Kasumi-1 (cell line): ENCODE data around the gene C16orf82.
"Not testable (repeated sequence)": the region's sequence is repeated elsewhere in the genome, so short reads cannot be mapped to it uniquely, and the experiment has no call there.

Experiments used
- DNase-seq, 2 experiments: peaks; one replicate each; lab custom pipeline; 2025; lab: John Stamatoyannopoulos, UW

C16orf82 gene

GRCh38 chr16:27066668-27067537 is at the start of gene C16orf82:
TSS of gene C16orf82 (plus strand) at chr16:27066927.
- no peak for DNase-seq

GRCh38 chr16:27020031-27020430 is 46.7 kb upstream of the C16orf82 start:
- no peak for DNase-seq

DNA sequence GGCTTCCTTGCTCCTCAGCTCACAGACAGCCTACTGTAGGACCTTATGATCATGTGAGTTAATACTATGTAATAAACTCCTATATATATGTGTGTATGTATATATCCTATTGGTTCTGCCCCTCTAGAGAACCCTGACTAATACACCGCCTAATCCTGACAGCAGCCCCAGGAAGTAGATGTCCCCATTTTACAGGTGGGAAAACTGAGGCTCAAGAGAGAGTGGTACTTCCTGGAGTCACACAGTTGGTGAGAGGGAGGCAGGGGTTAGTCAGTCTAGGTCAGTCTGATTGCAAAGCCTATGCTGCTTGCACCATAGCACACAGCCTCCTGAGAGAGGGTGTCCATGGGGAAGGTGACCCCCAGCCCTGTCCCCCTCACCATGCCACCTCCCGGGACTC is 42.7 kb upstream of the C16orf82 start:
- DNase-seq, result no peak

DNA sequence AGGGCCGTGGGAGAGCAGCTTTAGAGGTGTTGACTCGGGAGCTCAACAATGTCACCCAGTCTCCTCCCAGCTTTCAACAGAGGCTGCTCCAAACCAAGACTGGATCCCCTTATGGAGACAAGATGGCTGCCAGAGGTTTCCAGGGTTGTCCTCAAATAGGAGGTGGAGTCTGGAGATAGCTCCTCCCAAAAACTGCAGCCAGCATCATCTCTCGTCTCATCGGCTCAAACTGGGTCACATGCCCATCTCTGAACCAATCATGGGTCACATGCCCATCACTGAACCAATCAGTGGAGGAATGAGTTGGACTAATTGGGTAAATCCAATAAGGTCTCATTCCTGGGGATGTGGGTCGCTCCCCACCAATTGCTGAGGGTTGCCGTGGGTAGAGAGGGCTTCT is 41.1 kb upstream of the C16orf82 start:
- DNase-seq, result no peak

DNA sequence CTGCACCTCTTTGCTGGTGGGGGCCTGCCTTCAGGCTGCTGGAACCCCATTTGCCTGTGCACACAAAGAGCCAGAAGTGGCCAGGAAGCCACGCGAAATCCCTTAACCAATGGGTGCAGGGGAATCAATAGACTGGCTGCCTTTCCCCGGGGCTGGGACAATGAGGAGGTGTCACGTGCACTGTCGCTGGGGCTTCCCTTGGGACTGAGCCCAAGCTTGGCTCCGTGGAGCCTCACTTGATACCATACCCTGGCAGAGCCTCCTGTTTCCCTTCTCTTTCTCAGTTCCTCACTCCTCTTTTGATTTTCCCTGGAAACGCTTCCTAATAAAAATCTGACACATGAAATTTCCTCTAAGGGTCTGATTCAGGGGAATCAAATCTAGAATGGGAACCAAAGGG is 38.8 kb upstream of the C16orf82 start:
- no peak for DNase-seq

DNA sequence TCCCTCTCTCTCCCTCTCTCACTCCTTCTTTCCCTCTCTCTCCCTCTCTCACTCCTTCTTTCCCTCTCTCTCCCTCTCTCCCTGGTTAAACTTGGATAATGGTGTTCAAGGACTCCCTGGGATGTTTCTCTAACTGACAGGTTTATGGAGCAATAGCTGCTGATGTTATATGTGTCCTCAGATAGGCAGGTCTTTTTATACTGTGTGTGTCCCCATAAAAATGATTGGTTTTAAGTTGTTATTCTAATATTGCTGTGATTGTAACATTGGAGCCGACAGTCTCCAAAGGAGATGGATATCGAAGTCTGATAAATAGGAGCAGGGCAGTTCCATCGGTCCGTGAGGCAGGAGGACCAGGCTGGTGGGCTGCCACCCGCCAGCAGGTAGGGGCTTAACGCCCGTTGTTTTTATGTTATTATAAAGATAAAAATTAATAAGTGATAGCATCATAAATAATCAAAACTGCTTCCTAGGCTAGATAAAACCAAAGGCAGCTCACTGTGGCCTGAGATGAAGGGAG is 38.1 kb upstream of the C16orf82 start:
- DNase-seq, result no peak

DNA sequence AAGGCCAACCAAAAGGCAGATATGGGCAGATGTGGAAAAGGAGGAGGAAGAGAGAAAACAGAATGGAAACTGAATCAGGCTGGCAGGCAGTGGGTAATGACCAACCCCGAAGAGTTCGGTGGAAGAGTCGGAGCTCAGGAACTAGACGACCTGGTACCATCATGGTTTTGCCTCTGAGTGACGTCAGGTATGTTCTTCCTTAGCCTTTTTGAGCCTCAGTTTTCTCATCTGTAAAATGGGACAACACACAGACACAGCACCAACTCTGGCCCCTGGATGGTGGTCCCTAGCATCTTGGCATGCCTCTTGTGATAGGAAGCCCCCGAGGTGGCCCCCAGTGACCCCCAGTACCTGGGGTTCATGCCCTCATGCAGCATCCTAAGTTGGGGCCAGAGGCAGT is 37.2 kb upstream of the C16orf82 start:
- DNase-seq, result no peak

- no peak for DNase-seq
Measured at GRCh38 chr16:27033281-27033979, 33.3 kb upstream of the C16orf82 start.

DNA sequence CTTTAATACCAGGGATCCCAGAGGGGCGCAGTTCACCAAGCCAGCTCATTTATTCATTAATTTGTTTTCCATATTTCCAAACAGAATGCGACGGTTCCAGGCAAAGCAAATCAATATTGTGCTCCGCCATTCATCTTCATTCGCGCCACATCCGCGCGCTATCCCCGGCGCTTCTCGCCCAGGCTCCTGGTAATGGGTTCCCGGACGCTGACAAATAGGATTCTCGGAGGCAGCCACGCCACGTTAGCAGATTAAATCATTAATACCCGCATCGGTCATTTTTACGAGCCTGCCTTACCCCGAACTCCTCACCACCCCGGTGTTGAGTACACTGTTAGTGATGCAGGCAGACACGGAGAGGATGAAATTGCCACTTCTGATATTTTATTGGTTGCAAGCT is 26.0 kb upstream of the C16orf82 start:
- DNase-seq, result no peak

- no peak for DNase-seq
Measured at GRCh38 chr16:27046958-27047518, 19.7 kb upstream of the C16orf82 start.

DNA sequence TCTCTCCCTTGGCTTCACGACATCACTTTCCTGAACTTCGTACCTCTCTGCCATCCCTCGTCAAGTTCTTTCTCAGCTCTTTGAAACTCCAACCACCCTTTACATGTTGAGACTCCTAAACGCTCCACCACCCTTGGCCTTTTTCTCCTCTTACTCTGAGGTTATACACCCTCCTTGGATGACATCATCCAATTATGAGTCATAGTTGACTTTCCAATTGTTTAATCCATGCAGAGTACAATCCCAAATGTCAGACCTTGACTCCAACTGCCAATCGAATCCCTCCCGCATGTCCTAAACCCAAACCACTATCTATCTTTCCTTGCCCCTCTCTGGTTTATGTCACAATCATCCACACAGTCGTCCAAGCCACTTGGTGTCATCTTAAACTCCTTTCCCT is 18.4 kb upstream of the C16orf82 start:
- no peak for DNase-seq

DNA sequence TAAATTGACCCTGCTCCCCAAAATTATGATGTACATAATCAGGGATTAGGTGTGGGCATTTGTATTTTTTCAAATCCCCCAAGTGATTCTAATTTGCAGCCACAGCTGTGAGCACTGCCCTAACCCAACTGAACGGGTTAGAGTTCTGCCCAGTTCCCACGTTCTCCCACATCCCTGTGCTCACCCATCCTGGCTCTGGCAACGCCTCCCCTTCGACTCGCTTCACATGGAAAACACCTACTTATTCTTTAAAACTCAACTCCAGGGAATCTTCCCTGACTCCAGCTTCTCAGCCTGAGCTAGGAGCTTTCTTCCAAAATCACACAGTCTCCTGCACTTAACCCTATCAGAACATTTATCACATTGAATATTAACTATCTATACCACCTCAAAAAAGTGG is 17.6 kb upstream of the C16orf82 start:
- no peak for DNase-seq

DNA sequence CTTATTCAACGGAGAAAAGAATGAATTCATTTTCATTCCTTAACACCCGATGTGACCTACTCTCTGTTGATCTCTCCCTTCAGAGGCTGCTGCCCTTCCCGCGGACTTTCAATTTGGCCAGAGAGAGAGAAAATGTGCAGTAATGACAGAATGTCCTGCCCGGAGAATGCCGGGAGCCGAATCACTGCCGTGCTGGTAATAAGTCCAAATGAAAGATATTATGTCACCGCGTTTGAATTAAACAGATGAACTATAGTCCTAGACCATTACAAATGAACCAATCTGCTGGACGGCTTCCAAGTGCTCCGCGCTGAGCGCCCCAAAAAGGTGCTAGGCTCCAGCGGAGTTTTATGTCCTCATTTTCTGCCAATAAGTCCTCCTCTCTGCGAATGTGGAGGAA is 14.7 kb upstream of the C16orf82 start:
- no peak for DNase-seq

- DNase-seq, result no peak
Measured at GRCh38 chr16:27053996-27054395, 12.7 kb upstream of the C16orf82 start.

DNA sequence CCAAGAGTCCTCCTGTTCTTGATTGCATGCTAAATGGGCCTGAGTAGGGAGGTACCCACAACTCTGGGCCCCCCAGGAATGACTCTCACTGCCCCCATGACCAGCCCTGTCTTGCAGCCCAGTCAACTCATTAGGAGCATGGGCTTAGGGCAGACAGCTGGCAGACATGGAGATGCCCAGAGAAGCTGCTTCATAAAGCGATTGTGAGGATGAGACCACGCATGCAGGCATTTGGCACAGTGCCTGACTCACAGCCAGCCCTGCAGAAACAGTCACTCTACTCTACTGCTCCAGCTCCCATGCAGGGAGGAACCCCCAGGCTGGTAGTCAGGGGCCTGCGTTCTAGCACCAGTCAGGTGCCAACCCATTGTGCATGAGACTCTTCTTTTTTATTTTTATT is 8.4 kb upstream of the C16orf82 start:
- DNase-seq, result no peak

DNA sequence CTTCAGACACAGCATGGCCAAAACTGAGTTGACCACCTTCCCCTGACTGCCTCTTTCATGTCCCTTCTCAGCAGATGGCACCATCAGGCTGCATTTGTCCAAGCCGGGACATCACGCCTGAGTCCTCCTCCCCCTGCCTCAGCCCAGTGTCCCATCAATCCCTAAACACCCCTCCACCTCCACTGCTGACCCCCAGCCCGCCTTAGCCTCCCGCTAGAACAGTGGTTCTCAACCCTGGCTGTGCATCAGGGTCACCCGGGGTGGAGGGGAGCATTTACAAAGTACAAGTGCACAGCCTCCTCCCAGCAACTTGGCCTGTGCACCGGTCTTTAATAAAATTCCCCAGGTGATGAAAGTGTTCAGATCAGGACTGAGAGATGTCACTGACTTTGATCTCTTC is 4.0 kb downstream of the C16orf82 start:
- no peak for DNase-seq

DNA sequence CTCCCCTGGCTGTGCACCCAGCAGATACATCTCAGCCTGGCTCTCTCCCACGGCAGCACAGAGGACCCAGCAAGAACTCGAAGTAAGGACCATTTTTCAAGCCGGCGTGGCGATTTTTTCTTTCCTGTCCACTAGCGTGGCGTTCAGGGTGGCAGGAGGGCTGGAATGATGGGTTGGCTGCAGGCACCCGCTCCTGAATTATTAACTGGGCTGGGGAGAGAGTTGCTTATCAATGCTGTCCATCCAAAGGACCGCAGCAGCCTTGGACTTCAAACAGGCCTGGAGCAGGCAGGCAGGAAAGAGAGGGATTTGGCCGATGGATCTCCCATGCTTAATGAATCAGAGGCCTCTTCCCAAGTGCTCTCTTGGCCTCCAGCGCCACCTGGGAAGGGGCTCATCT is 7.0 kb downstream of the C16orf82 start:
- DNase-seq, result no peak

DNA sequence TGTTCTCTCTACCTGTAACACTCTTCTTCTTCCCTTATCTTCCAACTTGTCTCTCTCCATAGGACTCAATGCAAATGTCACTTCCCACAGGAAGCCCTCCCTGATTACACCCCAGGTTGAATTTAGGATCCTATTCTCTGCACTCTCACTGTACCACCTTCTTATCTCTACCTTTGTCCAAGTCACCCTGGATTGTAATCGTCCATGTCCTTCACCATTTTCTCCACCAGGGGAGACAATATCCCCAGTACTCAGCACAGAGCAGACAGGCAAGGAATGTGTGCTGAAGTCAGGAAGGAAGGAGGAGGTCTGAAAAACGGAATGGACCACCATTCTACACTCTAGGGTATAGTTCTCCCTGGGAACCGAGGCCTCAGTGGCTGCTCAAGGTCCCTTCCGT is 14.2 kb downstream of the C16orf82 start:
- no peak for DNase-seq

DNA sequence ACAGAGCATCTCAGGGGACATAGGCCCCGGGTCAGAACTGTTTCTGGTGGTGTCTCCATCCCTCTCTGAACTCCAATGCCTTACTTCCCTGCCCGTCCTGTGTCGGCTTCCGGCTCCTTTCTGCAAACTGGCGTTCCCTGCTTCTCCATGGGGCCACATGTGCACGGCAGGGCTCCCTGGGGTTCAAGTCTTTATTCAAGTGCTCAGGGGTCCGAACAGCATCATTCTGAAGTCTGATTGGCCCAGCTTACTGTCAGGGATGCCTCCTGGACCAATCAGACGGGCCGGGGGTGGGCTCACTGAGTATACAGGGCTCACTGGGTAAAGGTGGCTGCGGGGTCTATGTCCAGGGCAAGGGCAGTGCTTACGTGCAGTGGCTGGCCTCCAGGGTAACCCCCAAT is 17.1 kb downstream of the C16orf82 start:
- no peak for DNase-seq

DNA sequence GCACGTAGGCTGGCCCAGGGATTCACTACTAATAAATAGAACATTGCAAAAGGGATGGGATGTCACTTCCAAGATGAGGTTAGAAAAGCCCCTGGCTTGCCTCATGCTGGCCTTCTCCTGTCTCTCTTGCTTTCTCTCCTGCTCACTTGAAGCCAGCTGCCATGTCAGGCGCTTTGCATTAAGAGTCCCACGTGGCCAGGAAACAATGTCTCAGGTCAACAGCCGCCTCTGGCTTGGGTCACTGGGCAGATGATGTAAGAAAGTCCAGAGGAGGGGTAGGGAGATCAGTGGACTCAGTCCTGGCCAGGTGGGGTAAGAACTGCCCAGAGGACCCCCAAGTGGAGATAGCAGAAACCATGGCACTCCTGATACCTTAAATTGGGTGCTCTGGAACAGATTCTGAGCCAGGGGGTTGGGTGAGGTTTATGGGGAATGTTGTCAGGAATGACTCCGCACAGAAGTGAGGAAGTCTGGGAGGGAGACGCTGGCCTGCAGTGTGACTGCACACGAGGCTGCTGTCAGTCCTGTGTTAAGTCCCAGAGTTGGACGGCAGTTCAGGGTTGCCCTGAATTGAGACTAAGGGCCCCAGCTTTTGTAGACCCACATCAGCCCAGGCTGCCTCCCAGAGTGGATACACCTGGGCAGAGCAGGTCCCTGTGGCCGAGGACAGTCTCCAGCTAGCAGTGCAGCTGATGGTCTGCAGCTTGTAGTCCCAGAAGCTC is 17.7 kb downstream of the C16orf82 start:
- no peak for DNase-seq

DNA sequence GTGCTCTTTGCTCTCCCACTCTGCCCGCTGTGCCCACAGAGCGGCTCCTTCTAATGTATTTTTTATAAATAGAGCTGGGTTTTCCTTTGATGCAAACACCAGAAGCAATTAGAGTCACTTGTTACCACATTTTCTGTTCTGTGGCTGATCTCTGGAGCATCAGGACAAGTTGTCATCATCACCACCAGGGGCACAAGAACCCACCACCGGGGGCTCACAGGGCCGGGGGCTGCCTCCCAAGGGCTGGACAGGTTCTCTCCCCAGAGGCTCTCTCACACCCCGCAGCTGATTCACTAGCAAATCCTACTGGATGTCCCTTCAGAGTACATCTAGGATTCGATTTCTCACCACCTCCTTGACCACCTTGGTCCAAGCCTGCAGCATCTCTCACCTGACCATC is 18.5 kb downstream of the C16orf82 start:
- DNase-seq, result no peak

DNA sequence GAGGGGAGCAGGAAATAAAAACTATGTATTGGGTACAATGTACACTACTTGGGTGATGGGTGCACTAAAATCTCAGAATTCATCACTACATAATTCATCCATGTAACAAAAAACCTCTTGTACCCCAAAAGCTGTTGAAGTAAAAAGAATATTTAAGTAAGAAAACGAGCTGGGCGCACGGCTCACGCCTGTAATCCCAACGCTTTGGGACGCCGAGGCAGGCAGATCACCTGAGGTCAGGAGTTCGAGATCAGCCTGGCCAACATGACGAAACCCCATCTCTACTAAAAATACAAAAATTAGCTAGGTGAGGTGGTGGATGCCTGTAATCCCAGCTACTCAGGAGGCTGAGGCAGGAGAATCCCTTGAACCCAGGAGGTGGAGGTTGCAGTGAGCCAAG is 19.3 kb downstream of the C16orf82 start:
- DNase-seq, result not testable (repeated sequence)
